RCC 7860 (cell line): ENCODE results near the gene FCGBP.

ENCODE experiments used
- DNase-seq: peaks from one replicate; pipeline ENCODE4 v3.0.0-alpha.2; 2015; ENCODE audit warnings: low spot score
- FAIRE-seq: peaks from 2 replicates; lab custom pipeline; 2012; peaks lifted over from hg19 to GRCh38; lab: Jason Lieb, UNC

Gene FCGBP

DNA sequence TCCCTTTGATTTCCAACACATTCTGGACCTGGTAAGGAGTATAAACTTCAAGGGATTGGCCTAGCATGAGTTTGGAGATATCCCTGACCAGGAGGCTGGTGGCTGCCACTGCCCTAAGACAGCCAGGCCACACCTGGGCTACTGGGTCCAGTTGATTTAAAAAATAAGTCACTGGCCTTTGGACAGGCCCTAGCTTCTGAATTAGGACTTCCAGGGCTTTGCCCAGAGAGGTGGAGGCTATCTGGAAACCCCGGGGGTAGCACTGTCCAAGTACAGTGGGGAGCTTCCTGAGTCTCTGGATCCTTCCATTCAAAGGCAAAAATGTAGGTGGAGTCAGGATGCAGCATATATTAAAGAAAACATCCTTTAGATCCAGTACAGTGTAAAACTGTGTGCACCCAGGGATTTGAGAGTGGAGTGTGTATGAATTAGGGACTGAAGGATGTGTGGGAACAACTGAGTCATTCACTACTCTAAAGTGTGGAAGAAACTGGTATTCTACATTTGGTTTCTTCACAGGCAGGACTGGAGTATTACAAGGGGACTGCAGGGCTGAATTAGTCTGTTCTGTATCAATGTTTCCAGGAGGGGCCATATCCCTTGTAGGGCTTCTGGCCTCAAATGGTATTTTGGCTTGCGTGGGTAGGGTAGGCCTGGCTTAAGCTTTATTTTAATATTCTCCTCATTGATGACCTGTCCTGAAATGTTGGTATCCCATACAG is 14.8 kb upstream of the FCGBP start:
- FAIRE-seq (no peak), DNase-seq (no peak)

DNA sequence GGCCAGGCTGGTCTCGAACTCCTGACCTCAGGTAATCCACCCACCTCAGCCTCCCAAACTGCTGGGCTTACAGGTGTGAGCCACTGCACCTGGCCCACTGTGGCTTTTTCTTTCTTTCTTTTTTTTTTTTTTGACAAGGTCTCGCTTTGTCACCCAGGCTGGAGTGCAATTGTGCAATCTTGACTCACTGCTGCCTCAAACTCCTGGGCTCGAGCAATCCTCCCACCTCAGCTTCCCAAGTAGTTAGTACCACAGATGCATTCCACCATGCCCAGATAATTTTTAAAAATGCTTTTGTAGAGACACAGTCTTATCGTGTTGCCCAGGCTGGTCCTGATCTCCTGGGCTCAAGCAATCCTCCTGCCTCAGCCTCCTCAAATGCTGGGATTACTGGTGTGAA is 12.1 kb upstream of the FCGBP start:
- no peak for FAIRE-seq
- peak; percentile 51 for DNase-seq

DNA sequence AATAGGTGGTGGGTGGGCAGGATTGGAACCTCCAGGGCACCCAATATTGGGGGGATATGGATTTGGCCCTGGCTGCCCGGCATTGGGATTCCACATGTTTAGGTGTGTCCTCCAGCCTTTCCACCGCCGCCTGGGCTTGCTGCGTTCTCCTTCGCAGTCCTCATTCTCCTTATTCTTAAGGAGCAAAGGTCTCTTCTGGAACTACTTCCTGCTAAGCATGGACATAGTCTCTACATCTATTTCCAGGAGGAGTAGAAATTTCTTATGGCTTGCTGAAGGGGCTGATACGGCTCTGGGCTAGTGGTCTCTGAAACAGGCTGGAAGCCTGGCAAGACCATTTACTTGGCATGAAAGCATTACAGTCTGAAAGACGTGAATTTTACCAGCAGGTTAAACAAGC is 9.2 kb upstream of the FCGBP start:
- FAIRE-seq (no peak), DNase-seq (no peak)

DNA sequence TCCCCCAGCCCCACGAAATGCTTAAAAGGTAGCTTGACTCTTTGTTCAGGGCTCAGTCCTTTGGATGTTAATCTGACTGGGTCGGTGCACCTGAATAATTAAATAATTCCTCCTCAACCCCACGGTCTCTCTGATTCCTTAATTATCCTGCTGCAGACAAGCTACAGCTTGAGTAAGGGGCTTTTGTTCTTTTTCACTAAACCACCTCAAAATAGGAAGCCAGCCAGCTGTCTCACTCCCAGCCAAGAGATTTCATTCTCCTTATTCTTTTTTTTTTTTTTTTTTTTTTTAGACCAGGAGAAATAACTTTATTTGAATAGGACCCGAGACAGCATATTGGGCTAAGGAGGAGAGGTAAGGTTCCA is 7.9 kb upstream of the FCGBP start:
- DNase-seq (no peak), FAIRE-seq (no peak)

DNA sequence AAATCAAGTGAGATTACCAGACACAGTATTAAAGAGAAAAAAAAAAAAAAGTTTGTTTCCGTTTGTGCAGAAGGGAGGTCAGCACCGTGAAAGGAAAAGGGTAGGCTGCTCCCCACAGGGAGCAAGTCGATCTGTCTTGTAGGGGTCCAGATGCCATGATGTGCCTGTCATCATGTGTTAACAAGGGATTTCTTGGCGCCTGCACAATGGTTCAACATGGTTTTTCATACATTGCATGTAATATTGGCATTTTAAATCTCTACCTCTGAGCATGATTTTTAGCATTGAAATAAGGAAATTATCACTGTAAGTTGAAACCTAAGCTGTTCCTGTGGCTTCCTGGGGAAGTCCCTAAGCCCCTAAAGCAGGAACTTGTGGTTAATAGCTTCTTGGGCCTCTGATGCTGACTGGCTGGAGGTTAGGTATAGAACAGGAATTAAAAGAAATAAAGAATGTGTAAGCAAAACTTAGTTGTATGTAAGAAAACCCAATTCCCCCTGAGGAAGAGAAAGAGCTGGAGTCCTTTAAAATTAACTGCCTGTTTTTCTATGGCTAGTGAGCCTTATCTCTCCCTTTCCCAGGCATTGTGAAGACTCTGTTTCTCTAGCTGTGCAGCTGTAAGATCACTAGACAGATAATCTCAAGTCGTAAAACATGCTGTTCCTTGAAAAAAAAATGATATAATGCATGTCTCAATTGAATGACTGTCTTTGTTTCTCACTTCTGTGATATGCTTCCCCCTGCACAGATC is 7.4 kb upstream of the FCGBP start:
- FAIRE-seq, result peak; percentile 54
- DNase-seq, result peak; percentile 41

DNA sequence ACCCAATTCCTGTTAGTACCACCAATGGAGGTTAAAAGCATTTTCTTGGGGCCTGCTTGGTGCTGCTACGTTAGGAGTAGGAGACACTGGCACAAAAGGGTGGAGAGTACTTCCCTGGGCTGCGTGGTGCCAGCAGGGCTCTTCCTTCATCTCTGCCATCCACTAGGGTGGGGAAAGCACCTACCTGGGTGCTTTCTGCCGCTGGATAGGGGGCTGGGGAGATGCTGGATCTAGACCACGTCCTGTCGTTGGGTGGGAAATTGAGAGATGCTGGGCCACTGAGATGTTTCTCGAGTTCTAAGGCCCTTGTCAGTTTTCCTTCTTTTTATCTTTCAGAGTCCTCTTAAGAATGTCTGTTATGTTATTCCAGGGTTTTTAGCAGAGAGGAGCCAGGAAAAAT is 6.7 kb upstream of the FCGBP start:
- DNase-seq (no peak), FAIRE-seq (no peak)

DNA sequence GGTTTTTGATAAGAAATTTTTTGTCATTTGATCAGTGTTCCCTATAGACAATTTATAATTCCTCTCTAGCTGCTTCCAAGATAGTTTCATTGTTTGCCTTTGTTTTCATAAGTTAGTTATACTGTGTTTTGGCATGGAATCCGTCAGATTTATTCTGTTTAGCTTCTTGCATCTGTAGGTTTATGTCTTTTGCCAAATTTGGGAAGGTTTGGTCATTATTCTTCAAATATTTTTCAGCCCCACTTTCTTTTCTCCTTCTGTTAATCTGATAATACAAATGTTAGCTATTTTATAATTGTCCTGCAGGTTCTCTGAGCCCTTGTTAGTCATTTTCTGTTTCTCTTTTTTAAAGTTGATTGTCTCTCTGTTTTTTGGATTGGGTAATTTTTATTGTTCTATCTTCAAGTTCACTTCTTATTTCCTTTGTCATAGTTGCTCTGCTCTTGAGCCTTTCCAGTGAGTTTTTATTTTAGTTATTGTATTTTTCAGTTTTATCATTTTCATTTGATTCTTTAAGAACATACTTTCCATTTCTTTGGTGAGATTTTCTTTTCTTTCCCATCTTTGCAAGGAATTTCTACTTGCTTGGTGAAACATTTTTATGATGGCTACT is 5.9 kb upstream of the FCGBP start:
- no peak for DNase-seq
- FAIRE-seq, result no peak

DNA sequence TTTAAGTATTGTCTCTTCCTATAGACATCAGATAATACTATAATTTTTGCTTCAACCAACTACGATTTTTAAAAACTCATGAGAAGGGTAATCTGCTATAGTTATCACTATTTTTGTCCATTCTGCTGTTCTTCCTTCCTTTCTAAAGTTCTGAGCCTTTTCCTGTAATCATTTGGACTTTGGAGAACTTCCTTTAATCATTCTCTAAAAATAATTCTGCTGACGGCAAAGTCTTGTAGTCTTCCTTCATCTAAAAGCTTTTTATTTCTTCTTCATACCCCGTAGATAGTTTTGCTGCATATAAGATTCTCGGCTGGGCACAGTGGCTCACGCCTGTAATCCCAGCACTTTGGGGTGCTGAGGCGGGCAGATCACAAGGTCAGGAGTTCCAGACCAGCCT is 5.1 kb upstream of the FCGBP start:
- no peak for FAIRE-seq
- no peak for DNase-seq

DNA sequence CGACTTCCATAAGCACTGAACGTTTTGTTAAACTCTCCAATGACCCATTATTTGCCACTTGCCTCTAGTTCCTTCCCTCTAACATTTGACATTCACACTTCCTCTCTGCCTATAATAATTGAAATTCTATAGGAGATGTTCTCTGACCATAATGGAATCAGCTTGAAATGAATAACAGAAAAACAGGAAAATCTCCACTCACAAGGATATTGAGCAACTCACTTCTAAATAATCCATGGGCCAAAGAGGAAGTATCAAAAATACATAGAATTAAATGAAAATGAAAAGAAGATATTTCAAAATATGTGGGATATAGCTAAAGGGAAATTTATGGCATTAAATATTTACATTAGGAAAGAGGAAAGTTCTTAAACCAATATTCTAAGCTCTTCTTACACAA is 3.4 kb upstream of the FCGBP start:
- DNase-seq (no peak), FAIRE-seq (no peak)

DNA sequence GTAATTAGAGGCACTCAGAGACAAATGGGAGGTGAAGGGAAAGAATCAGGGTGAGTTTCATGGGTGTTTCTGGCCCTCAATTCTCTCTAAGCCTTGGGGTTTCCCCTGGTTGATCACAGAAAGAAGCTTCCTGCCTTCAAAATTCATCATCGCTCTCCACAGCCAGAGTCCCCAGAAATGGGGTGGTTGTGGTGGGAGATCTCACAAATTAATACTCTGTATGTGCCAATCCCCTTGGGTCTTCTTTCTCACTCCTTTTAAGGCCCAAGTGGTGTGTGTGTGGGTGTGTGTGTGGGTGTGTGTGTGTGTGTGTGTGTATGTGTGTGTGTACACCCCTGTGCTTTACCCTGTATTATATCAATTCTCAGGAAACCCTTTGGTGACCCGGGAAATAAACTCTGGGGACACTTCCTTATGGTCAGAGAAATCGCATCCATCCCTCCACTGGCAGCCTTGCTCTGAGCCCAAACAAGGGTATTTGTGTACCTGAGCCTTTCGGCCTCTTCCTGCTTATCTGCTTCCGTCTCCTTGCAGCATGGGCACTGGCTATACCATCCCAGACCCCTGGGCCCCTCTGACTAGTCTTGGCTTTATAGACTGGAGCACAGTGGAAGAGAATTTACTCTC is 2.8 kb upstream of the FCGBP start:
- FAIRE-seq (no peak), DNase-seq (no peak)

DNA sequence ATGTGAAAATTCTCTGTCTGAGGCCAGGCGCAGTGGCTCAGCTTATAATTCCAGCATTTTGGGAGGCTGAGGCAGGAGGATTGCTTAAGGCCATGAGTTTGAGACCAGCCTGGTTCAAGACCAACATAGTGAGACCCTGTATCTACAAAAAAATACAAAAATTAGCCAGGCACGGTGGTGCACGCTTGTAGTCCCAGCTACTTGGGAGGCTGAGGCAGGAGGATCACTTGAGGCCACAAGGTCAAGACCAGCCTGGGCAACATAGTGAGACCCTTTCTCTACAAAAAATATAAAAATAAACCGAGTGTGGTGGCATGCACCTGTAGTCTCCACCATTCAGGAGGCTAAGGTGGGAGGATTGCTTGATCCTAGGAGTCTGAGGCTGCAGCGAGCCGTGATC is 2.2 kb upstream of the FCGBP start:
- FAIRE-seq (no peak), DNase-seq (no peak)

DNA sequence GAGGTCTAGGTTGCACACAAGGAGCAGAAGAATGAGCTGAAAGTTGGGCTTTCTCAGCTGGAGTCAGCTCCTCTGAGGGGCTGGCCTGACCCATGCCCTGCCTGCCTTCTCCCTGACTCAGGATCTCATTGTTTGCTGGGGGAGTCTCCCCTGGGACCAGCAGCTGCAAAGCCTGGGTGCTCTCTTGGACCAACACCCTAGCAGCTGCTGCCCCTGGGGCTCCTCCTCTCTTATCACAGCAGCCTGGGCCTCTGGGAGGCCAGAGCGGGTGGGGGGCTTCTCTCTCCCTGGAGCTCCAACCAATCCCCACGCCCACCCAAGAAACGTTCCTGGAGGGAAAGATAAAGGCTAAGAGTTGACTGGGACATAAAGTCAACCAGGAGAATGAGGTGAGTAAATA is 1.6 kb upstream of the FCGBP start:
- no peak for FAIRE-seq
- DNase-seq, result no peak

DNA sequence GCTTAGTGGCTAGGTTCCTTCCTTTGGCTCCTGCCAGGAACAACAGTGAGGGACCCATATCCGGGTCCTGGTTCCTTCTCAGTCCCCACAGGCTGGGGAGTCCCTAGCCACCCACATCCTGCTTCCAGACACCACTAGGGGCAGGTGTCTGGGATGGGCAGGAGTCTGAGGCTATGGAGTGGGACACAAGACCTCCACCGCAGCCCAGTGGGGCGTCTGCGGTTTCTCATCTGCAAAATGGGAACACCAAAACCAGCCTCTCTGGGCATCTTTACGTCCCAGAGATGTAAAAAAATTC is 879 bp upstream of the FCGBP start:
- FAIRE-seq (no peak), DNase-seq (no peak)

DNA sequence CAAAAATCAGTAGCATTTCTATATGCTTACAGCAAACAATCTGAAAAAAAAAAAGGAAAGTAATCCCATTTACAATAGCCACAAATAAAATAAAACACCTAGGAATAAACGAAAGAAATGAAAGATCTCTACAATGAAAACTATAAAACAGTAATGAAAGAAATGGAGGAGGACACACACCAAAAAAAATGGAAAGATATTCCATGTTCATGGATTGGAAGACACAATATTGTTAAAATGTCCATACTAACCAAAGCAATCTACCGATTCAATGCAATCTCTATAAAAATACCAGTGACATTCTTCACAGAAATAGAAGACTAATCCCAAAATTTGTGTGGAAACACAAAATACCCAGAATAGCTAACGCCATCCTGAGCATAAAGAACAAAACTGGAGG is 4.7 kb downstream of the FCGBP start:
- no peak for FAIRE-seq

DNA sequence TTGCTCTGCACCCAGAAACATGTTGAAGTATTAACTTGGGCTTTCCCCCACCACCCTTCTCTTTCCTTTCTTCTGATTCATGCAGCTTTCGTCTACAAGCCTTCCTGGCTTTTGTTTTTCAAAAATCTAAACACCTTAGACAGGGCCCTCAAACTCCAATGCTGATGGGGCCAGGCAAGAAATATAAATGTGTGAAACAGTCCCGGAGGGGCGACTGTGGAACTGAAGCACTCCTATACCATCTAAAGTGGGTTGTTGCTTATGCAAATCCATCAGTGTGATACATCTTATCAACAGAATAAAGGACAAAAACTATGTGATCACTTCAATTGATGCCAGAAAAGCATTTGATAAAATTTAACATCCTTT is 6.1 kb downstream of the FCGBP start:
- DNase-seq (no peak), FAIRE-seq (no peak)

More for the DNA sequence above, 4.7 kb downstream of the FCGBP start:
- no peak for DNase-seq

DNA sequence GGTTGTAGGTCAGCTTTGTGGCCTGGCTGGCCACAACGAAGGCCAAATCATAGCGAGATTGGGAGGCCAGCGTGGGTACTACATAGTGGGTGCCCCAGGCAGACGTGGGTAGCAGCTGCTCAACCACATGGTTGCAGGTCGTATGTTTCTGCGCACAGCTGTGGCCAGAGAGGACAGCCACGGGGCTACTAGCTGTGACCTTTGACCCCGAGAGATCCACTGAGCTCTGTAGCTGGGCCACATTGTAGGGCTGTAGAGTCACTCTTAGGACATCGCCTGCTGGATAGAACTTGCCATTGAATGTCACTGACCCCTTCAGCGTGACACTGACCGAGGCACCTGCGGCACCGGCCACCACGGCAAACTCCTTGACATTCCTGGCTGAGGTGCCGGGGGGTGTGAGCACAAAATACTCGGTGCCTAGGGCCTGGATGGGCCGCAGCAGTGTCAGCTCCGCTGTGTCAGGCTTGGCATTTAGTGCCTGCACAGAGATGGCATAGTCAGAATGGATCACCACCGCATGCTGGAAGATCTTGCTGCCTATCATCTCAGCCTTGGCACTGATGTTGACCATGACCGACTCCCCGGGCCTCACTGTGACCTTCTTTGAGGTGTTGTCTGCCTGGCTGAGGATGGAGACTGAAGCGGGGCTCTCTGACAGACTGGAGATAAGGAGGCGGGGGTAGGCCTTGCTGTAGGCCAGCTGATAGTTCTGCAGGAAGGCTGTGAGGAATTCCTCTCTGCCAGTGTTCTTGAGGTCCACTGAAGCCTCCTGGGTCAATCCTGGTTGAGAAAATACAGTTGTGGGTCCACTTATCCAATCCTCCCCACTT is 6.7 kb downstream of the FCGBP start:
- FAIRE-seq (no peak), DNase-seq (no peak)

DNA sequence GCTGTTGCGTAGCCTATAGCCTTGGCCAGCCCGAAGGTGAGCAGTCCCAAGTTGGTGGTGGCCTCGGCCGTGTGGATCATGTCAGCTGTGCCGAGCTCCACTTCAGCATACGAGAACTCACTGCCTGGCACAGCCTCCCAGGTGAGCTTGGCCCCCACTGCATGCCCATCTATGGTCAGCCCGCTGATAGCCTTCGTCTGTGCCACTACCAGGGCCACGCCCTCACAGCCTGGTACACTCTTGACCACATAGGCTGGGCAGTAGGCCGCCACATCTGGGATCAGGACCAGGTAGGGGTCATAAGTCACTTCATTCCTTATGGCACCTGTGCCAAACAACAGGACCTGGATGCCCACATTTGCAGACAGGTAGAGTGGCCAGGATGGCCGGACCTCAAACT is 7.4 kb downstream of the FCGBP start:
- no peak for FAIRE-seq
- DNase-seq, result no peak

DNA sequence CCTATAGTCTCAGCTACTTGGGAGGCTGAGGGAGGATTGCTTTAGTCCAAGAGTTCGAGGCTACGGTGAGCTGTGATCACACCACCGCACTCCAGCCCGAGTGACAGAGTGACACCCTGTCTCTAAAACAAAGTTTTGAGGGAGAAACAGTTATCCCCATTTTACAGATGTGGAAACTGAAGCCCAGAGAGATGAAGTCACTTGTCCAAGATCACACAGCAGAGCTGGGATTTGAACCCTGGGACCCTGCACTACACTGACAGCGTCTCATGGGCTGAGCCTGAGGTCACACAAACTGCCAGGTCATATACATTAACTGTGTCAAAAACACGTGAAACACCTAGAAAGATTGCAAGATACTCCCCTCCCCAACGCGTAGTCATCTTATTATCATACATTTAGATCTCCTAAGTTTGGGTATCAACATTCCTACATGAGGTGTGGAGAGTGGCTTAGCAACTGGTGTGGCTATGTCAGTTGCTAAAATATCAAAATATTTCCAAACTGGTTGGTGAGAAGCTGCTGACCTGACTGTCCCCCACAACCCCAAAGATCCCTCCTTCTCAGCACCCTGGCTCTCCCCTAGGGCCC is 8.2 kb downstream of the FCGBP start:
- DNase-seq (no peak), FAIRE-seq (no peak)

DNA sequence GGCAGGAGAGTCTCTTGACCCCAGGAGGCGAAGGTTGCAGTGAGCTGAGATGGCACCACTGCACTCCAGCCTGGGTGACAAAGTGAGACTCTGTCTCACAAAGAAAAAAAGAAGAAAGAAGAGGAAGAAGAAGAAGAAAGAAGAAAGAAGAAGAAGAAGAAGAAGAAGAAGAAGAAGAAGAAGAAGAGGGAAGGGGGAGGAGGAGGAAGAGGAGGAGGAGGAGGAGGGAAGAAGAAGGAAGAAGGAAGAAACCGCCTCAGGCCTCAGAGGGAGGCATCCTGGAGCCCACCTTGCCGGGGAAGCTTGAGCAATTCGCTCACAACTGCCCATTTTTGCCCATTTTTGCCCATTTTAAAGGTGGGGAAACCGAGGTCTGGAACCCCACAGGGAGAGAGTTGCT is 9.5 kb downstream of the FCGBP start:
- DNase-seq, result no peak
- FAIRE-seq, result no peak

DNA sequence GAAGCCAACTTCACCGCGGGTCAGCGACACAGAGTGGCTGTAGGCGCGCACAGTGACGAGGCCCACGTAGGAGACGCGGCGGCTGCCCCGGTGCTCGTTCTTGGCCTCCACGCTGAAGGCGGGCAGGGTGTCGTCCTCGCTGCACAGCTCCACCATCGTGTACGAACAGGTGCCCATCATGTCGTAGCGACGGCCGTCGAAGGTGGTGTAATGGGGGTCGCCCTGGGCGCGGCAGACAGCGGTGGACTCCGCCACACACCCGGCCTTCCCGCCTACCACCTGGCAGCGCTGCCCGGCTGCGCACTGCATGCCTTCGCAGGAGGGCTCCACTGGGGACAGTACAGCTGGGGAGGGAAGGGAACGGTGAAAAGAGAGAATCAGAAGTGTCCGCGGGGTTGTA is 10.0 kb downstream of the FCGBP start:
- FAIRE-seq (no peak), DNase-seq (no peak)

DNA sequence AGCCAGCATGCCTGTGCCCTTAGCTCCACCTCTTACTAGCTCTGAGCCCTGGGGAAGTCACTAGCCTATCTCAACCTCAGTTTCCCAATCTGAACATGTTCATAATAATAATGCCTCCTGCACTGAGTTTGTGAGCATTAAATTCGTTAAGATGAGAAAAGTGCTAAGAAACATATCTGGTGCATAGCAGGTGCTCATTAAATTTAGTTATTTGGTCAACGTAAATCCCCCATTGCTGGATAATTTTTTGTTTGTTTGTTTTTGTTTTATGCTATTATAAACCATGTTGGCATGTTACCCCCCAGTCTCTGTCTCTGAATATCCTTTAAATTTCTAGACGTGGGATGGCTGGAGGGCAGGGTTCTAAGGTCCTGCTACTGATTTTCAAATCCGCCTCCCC is 10.6 kb downstream of the FCGBP start:
- DNase-seq (no peak), FAIRE-seq (no peak)
